ENCODE data around the gene SYT12.

SYT12 gene

GRCh38 chr11:67027943-67028542, 5.1 kb downstream of the SYT12 start:
- no peak overlapping the region for H3K4me3 ChIP-seq (ENCODE audit: low read length, poor library complexity, severe bottlenecking)
- no peaks in the 10 kb centered on the region for H3K79me2 ChIP-seq (ENCODE audit: insufficient read depth, low read length)
- no peak overlapping the region for H3K4me2 ChIP-seq (ENCODE audit: low read depth, low read length, poor library complexity, severe bottlenecking)
- H3K27me3 ChIP-seq (ENCODE audit: insufficient read depth, low read length, poor library complexity, severe bottlenecking): no peaks in the 10 kb centered on the region
- H3K9me3 ChIP-seq (ENCODE audit: insufficient read depth, low read depth, low read length): no peaks in the 10 kb centered on the region
- H3K36me3 ChIP-seq (ENCODE audit: insufficient read depth, low read length): no peaks in the 10 kb centered on the region
- no peak overlapping the region for H2AFZ ChIP-seq (ENCODE audit: low read length)
- H3F3A ChIP-seq (ENCODE audit: low read depth): no peaks in the 10 kb centered on the region
- no peak overlapping the region for H3K9ac ChIP-seq (ENCODE audit: low read depth, low read length, poor library complexity, severe bottlenecking)
- TF ChIP-seq EZH2phosphoT487 (IDR thresholded peaks at IDR 0.05; ENCODE audit: borderline replicate concordance): no peak
- TF ChIP-seq, protein P1, sequence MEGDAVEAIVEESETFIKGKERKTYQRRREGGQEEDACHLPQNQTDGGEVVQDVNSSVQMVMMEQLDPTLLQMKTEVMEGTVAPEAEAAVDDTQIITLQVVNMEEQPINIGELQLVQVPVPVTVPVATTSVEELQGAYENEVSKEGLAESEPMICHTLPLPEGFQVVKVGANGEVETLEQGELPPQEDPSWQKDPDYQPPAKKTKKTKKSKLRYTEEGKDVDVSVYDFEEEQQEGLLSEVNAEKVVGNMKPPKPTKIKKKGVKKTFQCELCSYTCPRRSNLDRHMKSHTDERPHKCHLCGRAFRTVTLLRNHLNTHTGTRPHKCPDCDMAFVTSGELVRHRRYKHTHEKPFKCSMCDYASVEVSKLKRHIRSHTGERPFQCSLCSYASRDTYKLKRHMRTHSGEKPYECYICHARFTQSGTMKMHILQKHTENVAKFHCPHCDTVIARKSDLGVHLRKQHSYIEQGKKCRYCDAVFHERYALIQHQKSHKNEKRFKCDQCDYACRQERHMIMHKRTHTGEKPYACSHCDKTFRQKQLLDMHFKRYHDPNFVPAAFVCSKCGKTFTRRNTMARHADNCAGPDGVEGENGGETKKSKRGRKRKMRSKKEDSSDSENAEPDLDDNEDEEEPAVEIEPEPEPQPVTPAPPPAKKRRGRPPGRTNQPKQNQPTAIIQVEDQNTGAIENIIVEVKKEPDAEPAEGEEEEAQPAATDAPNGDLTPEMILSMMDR (conservative IDR thresholded peaks at IDR 0.05; ENCODE audit: low read length): no peak
- no peaks in the 10 kb centered on the region for H3K9me2 ChIP-seq (replicated peaks; ENCODE audit: low read depth, low read length)
- H4K20me1 ChIP-seq (ENCODE audit: insufficient read depth, low read length, poor library complexity, severe bottlenecking): no peaks in the 10 kb centered on the region
- peaks cover 37% of the 10 kb centered on the region for H3K4me1 ChIP-seq (ENCODE audit: insufficient read depth, low read length, poor library complexity, severe bottlenecking)

GRCh38 chr11:67029146-67029545, 6.2 kb downstream of the SYT12 start:
- TF ChIP-seq EZH2phosphoT487 (IDR thresholded peaks at IDR 0.05; ENCODE audit: borderline replicate concordance): no peak
- TF ChIP-seq, protein P1 (conservative IDR thresholded peaks at IDR 0.05; ENCODE audit: low read length): no peak
- H3K79me2 ChIP-seq (ENCODE audit: insufficient read depth, low read length): no peaks in the 10 kb centered on the region
- H3K36me3 ChIP-seq (ENCODE audit: insufficient read depth, low read length): no peaks in the 10 kb centered on the region
- no peaks in the 10 kb centered on the region for H3F3A ChIP-seq (ENCODE audit: low read depth)
- H3K4me3 ChIP-seq (ENCODE audit: low read length, poor library complexity, severe bottlenecking): no peak overlapping the region
- H3K4me1 ChIP-seq (ENCODE audit: insufficient read depth, low read length, poor library complexity, severe bottlenecking): peaks cover 33% of the 10 kb centered on the region
- no peak overlapping the region for H3K4me2 ChIP-seq (ENCODE audit: low read depth, low read length, poor library complexity, severe bottlenecking)
- H3K27me3 ChIP-seq (ENCODE audit: insufficient read depth, low read length, poor library complexity, severe bottlenecking): no peaks in the 10 kb centered on the region
- no peak overlapping the region for H3K9ac ChIP-seq (ENCODE audit: low read depth, low read length, poor library complexity, severe bottlenecking)
- H2AFZ ChIP-seq (ENCODE audit: low read length): no peak overlapping the region
- H4K20me1 ChIP-seq (ENCODE audit: insufficient read depth, low read length, poor library complexity, severe bottlenecking): no peaks in the 10 kb centered on the region
- H3K9me3 ChIP-seq (ENCODE audit: insufficient read depth, low read depth, low read length): no peaks in the 10 kb centered on the region
- no peaks in the 10 kb centered on the region for H3K9me2 ChIP-seq (replicated peaks; ENCODE audit: low read depth, low read length)

DNA sequence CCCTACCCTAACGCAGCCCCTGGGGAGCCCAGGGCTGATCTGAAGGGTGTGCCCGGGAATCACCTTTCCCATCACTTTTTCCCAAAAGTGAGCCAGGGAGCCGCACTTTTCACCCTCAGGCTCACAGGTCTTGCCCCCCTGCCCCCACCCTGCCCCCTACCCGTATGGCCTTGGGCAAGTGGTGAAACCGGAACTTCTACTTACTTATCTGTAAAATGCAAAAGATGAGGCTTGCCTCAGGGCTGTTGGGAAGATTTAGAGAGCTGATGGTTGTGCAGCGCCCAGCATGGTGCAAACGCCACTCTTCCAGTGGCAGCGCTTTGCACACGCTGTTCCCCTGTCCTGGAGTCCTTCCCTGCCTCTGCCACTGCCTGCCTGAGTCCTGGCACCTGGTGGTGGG, 8.0 kb downstream of the SYT12 start:
- Histone ChIP-seq H3K9me2 (replicated peaks; ENCODE audit: low read depth, low read length) (no peaks in the 10 kb centered on the region), H3K4me3 (ENCODE audit: low read length, poor library complexity, severe bottlenecking) (no peak overlapping the region), H3K9me3 (ENCODE audit: insufficient read depth, low read depth, low read length) (no peaks in the 10 kb centered on the region), H4K20me1 (ENCODE audit: insufficient read depth, low read length, poor library complexity, severe bottlenecking) (no peaks in the 10 kb centered on the region), H3K27me3 (ENCODE audit: insufficient read depth, low read length, poor library complexity, severe bottlenecking) (no peaks in the 10 kb centered on the region), H3F3A (ENCODE audit: low read depth) (no peaks in the 10 kb centered on the region), H3K9ac (ENCODE audit: low read depth, low read length, poor library complexity, severe bottlenecking) (no peak overlapping the region), H2AFZ (ENCODE audit: low read length) (no peak overlapping the region), H3K4me1 (ENCODE audit: insufficient read depth, low read length, poor library complexity, severe bottlenecking) (peaks cover 18% of the 10 kb centered on the region), H3K36me3 (ENCODE audit: insufficient read depth, low read length) (no peaks in the 10 kb centered on the region), H3K4me2 (ENCODE audit: low read depth, low read length, poor library complexity, severe bottlenecking) (no peak overlapping the region), H3K79me2 (ENCODE audit: insufficient read depth, low read length) (no peaks in the 10 kb centered on the region)
- TF ChIP-seq, protein P1 (conservative IDR thresholded peaks at IDR 0.05; ENCODE audit: low read length): no peak
- no peak for TF ChIP-seq EZH2phosphoT487 (IDR thresholded peaks at IDR 0.05; ENCODE audit: borderline replicate concordance)

All from Loucy (cell line).